ENCODE results near the gene PCBP3.

GRCh38 chr21:45847870-45848269 is 204.3 kb downstream of the PCBP3 start:
- TF ChIP-seq EZH2phosphoT487 (IDR thresholded peaks at IDR 0.05): no peak
- TF ChIP-seq CTCF (IDR thresholded peaks at IDR 0.05): no peak
